Activated CD4-positive, alpha-beta T cell treated with anti-CD3 and anti-CD28 coated beads for 1 hour (primary cell): ENCODE data around the gene ARL2BP.
"Not testable (repeated sequence)": the region's sequence is repeated elsewhere in the genome, so short reads cannot be mapped to it uniquely, and the experiment has no call there.

Source experiments
- DNase-seq: peaks from one replicate; pipeline ENCODE4 v3.0.0-alpha.2; 2020

The ARL2BP gene

DNA sequence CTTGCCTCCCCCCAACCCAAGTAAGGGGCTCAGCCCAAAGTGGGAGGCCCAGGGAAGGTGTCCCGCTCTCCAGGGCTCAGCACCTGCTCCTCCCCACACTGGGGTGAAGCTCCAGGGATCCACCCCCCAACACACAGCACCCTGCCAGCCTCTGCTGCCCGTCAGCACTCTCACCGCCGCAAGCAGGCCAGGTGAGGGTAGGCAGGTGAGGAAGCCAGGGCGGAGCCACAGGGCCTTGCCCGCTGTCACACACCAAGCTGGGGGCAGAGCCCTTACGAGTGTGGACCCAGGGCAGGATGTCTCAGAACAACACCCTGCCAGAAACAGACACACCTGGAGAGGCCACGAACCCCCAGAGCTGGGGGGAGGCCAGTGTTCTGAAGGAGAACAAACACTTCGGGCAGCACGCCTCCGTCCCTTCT lies 19.9 kb downstream of the ARL2BP start:
- no peak for DNase-seq

DNA sequence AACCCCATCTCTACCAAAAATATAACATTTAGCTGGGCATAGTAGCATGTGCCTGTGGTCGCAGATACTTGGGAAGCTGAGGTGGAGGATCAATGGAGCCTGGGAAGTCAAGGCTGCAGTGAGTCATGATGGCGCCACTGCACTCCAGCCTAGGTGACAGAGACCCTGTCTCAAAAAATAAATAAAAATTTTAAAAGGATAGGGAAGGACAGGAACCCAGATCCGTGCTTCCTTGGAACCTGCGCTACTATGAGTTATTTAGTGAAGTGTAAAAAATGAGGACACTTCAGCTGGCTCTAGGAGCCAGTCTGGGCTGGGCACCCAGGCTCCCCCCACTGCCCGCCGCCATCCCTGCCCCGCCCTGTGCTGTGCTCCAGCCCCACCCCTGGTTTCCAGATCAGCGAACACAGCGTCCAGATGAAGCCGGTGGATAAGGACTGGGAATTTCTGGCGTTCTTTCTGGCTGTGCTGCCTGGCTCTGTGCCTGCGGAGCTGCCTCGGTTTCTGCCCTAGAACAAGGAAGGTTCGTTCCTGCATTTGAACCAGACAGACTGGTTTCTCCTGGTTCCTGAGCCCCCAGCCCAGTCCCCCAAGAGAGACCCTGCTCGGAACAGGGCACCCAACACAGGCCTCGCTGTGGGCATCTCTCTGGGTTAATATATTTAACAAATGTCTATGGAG lies 20.9 kb downstream of the ARL2BP start:
- DNase-seq = no peak

DNA sequence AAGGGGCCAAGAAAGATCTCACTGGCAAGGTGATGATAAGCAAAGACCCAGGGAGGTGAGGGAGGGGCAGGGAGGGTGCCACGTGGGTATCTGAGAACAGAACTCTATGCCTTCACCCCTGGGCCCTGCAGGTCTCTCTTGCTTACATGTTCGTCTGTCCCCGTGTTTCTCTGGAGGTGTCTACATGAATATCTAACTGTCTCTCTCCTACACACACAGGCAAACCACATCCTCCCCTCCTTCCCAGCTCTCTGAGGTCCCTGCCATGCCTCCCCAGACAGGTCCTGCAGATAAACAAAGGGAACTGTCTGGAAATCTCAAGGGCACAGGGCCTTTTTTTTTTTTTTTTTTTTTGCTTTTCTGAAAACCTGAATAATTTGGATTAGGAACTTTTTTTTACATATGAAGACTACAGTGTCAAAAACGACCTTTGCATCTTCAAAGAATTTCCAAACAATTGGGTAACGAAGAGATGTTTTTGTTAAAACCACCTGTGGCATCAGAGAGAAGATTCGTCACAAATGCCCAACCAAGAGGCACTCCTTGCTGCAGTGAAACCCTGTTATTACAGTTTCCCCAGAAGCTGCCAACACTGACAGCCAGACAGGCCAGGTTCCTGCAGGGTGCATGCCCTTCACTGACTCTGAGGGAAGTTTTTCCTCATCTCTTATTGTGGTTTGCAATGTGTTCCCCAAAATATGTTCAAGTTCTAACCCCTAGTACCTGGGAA lies 21.6 kb downstream of the ARL2BP start:
- DNase-seq = peak; percentile 15

DNA sequence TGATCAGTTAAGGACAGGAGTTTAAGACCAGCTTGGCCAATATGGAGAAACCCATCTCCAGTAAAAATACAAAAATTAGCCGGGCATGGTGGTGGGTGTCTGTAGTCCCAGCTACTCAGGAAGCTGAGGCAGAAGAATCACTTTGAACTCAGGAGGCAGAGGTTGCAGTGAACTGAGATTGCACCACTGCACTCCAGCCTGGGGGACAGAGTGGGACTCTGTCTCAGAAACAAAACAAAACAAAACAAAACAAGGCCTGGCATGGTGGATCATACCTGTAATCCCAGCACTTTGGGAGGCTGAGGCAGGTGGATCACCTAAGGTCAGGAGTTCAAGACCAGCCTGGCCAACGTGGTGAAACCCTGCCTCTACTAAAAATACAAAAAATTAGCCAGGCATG lies 22.3 kb downstream of the ARL2BP start:
- DNase-seq = not testable (repeated sequence)

DNA sequence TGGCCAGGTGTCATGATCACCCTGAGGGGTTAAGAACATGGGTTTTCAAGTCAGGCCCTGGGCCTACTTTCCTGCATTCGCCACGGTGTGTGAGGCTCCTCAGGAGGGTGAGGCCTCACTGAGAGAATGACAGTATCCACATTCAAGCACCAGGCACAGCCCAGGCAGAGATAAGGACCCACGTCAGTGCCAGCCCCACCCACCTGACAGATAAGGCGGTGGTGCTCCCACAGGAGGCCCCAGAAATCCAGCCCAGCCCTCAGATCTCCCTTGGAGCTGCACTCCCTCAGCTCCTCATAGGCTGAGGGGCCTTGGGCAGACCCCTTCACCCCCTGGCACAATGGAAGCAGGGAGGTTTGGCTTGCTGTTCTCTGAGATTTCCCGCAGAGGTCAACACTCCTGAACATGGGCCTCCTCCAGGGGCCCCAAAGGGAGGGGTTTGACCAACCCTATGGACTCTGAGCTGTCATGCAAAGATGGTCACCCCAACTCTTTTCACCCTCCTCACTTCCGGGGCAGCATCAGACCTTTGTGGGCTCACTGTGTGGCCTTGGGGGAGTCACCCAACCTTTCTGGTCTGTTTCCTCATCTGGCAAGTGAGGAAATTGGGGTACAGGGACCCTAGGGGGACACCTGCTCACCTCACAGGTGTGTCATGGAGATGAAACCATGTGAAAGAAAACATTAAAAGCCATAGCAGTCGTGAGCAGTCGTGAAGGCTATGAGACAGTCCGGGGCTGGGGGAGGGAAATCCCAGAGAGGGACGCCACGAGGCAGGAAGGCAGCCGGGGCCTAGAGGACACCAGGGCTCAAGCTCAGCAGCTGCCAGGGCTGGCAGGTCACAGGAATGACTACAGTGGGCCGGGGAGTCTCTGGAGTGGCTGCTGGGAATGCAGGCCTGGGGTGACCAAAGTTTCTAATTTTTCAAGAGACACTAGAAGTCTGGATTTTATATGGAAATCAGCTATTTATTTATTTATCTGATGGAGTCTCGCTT lies 24.0 kb downstream of the ARL2BP start:
- DNase-seq = no peak

DNA sequence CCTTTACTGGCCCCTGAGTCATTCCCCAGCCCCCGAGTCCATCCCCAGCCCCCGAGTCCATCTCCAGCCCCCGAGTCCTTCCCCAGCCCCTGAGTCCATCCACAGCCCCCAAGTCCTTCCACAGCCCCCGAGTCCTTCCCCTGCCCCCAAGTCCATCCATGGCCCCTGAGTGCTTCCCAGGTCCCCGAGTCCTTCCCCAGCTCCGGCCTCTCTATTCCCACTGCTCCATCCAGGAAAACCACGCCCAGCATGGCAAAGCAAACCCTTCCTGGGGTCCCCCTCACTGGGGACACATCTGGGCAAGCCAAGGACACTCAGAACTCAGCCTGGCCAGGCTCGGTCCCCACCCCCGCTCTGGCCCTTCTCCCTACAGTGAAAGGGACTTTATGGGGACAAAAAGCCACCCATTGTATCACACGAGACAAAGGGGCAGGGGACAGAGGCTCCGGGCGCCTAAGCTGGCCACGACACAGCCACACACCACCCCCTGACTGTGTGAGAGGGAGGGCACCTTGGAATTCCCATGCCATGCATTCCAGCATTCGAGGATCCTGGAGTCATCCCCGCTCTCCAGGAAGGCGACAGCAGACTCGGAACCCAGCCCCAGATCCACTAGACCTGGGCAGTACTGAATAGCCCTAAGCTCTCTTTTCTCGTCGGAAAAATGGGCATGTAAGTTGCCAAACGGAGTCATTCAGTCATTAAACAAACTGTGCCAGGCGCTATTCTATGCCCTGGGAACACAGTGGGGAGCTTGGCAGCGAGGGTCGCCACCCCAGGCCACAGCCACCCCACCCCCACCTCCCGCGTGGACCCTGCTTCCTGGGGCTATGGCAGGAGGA lies 25.4 kb downstream of the ARL2BP start:
- no peak for DNase-seq

DNA sequence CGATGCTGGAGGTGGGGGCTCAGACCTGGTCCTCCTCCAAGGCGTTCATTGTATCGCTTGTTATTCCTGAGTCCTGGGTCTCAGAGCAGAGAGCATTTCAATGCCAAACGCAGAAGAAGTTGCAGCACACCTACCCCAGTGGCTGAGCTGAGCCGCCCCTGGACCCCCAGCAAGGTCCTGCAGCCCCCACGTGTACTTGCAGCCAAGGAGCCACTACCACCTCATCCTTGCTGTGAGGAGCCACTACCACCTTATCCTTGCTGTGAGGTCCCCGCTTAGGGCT lies 25.9 kb downstream of the ARL2BP start:
- DNase-seq = no peak

DNA sequence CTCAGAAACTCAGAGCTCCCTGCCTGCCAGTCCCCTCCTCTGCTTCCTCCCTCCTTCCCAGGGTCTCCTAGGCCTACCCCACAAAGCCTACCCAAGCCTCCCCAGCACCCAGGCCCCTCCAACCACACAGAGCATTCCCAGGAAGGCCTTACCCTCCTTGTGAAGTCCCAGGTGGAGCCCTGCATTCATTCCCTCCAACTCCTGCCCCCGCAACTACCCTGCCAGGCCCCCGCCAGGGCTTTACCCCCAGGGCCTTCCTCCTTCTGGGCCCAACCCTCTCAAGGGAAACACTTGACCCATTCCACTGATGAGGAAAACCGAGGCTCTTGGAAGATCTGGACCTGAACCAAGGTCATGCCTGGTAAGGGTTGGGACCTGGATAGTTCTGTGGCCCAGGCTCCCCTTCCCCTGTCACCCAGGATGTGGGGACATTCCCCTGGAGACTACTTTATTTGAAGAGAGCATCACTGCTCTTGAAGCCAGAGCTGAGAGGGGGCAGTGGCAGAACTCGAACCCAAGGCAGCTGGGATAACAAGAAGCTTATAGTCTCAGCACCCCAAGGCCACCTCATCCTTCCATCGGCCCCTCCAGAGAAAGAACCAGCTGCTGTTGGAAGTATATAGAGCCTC lies 26.9 kb downstream of the ARL2BP start:
- DNase-seq = no peak

DNA sequence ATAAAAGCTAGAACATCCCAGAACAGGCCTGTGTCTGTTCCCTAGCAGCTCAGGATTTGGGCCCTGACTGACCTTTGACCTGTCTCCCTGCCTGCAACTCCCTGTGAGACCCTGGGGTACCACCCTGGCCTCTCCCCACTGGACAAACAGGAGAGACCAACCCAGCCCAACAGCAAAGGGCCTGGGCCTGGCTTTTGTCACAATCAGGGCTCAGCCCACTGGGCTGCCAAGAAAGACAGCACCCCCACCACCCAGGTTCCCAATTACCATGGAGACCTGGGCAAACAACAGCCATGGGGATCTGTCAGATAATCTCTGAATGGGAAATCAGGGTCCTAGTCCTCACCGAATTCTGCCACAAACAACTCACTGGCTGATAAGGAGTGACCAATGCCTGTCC lies 28.3 kb downstream of the ARL2BP start:
- no peak for DNase-seq

DNA sequence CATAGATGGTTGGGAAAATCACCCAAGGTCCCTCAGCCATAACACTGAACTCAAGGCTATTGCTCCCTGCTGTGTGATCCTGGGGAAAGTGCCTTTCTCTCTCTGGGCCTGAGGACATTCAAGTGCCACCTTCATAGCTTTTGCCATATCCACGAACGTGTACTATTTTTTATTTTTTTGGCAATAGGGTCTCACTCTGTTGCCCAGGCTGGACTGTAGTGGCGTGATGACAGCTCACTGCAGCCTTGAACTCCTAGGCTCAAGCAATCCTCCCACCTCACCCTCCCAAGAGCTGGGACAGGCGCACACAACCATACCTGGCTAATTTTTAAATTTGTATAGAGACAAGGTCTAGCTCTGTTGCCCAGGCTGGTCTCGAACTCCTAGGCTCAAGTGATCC lies 28.8 kb downstream of the ARL2BP start:
- no peak for DNase-seq

DNA sequence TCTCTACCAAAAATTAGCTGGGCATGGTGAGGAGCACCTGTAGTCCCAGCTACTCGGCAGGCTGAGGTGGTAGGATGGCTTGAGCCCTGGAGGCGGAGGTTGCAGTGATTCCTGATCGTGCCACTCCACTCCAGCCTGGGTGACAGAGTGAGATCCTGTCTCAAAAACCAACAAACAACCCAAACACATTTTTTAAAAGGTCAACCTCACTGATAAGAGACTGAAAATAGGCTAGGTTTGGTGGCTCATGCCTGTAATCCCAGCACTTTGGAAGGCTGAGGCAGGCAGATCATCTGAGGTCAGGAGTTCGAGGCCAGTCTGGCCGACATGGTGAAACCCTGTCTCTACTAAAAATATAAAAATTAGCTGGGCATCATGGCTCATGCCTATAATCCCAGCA lies 30.9 kb downstream of the ARL2BP start:
- not testable (repeated sequence) for DNase-seq

DNA sequence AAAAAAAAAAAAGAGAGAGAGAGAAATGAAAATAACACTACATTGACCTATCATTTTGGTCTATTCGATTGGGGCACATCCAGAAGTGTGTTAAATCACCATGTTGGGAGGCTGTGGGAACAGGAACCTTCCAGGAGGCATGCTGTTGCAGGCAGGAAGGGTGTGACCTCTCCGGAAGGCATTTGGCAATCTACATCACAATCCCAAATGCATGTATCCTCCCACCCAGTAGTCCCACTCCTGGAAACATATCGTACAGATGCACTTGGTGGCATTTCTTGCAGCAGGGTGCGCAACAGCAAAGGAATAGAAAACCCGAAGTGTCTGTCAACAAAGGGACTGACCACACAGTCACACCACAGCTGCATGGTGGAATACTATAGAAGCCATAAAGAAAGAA lies 31.5 kb downstream of the ARL2BP start:
- DNase-seq = no peak

DNA sequence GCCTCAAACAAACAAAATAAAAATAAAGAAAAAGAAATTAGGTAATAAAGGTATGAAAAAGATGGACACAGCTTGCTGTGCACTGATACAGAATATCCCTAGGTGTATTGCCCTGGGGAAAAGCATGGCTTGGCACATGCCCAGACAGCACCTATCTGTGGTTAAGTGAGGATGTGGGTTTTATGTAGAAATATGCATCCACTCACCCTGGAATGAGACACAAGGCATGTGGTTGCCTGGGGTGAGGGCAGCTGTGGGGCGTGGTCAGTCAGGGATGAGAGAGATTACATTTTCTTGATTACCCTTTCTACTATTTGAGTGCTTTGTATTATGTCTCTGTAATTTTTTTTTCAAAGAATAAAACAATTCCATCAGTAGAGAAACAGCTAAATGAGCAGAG lies 32.5 kb downstream of the ARL2BP start:
- DNase-seq = peak; percentile 15

DNA sequence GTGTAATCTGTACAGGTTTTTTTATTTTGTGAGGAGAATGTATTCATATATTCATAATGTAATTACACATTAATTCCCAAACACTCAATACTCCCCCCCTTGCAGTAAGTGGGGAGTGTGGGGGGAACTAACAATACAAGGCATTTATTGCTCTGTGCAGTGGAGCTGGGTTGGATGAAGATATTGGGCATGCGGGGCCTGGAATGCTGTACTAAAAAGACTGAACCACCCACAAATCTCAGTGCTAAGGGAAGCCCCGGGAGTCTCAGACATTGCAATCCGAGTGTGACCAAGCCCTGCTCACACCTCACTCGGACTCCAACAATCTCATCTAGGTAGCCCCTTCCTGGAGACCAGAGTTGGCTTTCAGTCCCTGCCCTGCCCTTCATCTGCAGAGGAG lies 33.4 kb downstream of the ARL2BP start:
- no peak for DNase-seq

DNA sequence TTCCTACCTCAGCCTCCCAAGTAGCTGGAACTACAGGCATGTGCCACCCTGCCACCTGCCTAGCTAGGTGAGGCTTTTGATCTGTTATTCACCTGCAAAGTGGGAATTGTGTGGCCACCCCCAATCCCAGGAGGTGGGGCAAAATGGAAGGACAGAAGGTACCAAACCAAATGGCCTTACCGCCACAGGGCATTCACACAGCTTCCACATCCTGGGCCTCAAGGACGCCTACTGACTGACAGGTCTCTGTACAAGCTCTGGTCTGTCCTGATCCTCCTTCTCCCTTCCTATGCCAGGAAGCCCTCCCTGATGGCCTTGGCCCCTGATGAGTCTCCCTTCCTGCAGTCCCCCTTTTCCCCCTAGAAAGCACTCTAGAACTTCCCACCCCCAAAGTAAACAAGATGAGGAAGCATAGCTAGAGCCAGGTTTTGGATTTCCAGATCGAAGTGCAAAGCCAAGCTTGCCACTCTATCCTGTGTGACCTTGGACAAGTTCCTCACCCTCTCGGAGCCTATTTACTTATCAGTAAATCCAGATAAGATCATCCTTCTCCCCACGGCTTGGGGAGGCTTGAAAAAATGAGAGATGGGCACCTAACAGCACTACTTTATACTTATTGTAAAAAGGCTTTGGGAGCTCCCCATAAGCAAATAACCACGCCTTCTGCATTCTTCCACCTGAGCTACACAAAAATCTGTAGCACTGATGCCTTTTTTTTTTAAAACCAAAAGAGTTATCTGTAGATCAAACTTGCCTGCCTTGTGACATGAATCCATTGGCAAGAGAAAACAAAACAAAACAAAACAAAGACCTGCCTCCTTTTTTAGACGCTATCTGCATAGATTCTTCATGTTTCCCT lies 35.0 kb downstream of the ARL2BP start:
- no peak for DNase-seq

DNA sequence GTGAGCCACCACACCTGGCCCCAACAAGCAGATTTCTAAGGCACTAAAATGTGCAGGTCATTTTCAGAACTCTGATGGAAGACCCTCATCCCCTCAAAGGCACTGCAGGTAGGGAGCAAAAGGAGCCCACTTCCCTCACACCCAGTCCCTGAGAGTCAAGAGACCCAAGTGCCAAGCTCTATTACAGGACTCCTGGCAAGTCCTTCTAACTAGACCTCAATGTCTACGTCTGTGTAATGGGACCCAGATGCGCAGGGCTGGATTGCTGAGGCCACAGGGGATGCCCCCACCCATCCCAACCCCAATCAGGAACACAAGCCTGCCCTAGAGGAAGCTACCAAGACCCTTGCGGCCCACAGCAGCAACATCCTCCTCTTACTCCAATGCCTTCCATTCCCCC lies 36.7 kb downstream of the ARL2BP start:
- DNase-seq = no peak

DNA sequence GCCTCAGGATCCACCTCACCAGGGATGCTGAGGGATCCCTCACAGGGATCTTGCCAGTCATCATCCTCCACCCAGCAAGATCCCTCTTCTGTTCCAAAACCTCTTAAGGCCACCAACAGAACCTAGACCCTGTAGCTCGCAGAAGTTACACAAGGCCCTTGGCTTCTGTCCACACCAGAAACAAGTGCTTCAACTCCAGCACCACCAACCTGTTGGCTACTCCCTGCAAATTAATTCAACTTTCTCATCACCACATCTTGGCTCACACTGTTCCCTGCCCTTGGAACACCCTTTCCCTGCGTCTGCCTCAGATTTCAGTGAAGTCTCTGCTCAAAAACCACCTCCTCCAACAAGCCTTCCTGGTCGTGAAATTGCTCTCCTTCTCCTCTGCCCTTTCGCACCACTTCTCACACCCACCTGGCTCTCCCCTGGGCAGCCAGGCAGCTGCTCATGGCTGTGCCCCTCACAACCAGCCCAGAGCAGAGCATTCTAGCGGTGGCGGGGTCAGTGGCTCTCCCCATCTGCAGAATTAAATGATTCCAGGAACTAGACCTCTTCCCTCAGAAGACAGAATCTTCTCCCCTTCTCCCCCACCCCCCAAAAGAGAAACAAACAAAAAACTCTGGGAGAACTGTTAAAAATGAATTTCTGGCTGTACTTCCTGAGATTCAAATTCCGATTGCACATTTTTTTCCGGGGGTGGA lies 37.6 kb downstream of the ARL2BP start:
- DNase-seq = no peak

DNA sequence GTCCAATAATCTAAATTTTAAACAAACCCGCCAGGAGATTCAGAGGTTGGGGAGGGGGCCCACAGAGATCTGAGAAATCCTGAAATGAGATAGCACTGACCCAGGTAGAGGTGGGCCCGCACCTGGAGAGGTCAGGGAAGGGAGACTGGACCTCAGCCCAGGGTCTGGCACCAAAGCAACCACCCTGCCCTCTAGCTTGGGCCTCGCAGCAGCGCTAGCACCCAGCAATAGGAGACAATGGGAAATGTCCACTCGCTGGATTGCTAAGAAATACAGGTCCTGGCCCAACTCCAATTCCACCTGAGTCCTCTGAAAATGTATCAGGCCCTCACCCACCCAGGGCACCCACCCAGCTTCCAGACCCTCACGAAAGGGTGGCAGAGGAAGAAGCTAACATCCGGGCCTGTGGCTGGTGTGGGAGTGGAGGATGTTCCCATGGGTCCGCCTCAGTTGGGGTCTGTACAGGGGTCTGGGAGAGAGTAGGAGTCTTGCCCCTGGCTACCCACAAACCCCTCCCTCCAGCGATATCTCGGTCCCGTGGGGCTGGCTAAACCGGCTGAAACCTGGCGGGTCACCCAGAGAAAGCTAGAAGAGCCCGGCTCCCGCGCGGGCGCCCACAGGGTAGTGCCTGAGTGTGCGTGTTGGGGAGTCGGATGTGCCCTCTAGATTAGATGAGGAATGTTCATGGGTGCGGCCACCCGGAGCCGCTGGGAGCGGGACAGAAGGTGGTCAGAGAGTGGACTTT lies 38.3 kb downstream of the ARL2BP start:
- no peak for DNase-seq

DNA sequence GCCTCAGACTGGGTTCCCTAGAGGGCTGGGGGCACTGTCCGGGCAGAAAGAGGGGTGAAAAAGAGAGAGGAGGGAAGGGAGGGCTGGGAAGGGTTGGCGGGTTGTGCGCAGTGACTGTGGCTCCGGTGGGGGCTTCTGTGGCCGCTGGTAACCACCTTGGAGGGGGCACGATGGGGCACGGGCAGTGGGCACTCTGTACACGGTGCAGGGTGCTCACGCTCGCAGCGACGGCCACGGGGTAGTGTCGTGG lies 38.8 kb downstream of the ARL2BP start:
- DNase-seq = no peak
